Retinal pigment epithelial cell (primary cell): ENCODE measurements around the gene RSPH6A.
A peak's percentile ranks its signal among the peaks of the same experiment; 100 is the strongest.

Source experiments
- DNase-seq: peaks from one replicate; pipeline ENCODE4 v3.0.0-alpha.2; 2010; ENCODE audit warnings: low read depth
- H3K4me3 ChIP-seq: 2 replicates; pipeline ENCODE4 v1.5.1; 2011; ENCODE audit warnings: mild to moderate bottlenecking, low read length, control low read depth, moderate library complexity
- CTCF ChIP-seq: conservative IDR thresholded peaks from 2 replicates; pipeline ENCODE4 v1.5.1; 2011; ENCODE audit warnings: low read depth, low read length, control low read depth, inconsistent platforms

RSPH6A gene

GRCh38 chr19:45814851-45815480 is at the start of gene RSPH6A:
TSS of gene RSPH6A (minus strand) at chr19:45815308. CDS start at chr19:45815176, 132 bp downstream.
- H3K4me3 ChIP-seq, result peak within 1 kb of the TSS; percentile 42
- TF ChIP-seq CTCF, result no peak
- DNase-seq, result no peak

GRCh38 chr19:45864629-45865082 is 49.5 kb upstream of the RSPH6A start:
- no peak for TF ChIP-seq CTCF
- no peak for DNase-seq
- no peak overlapping the region for H3K4me3 ChIP-seq

GRCh38 chr19:45863840-45864628 is 48.9 kb upstream of the RSPH6A start, which contains the start of gene FOXA3:
TSS of gene FOXA3 (plus strand) at chr19:45864326. CDS start at chr19:45864457, 131 bp downstream.
- no peak for DNase-seq
- peak; percentile 49 for TF ChIP-seq CTCF
- H3K4me3 ChIP-seq, result peak within 1 kb of the TSS; percentile 41

GRCh38 chr19:45863335-45863839 is 48.3 kb upstream of the RSPH6A start:
- DNase-seq, result no peak
- peak overlapping the region; percentile 41 for H3K4me3 ChIP-seq
- no peak for TF ChIP-seq CTCF

- peak; percentile 91 for DNase-seq
- peak within 1 kb of the TSS; percentile 95 for H3K4me3 ChIP-seq
- TF ChIP-seq CTCF, result no peak
Observed at GRCh38 chr19:45862564-45863334, 47.6 kb upstream of the RSPH6A start, which contains the start of gene SYMPK. TSS of gene SYMPK (minus strand) at chr19:45863147. CDS start at chr19:45854495, 8,652 bp downstream.

- DNase-seq, result no peak
- no peak for TF ChIP-seq CTCF
- peak overlapping the region; percentile 95 for H3K4me3 ChIP-seq
Observed at GRCh38 chr19:45862271-45862563, 47.1 kb upstream of the RSPH6A start.
